ENCODE data around the gene PPP1CB.

Gene PPP1CB

DNA sequence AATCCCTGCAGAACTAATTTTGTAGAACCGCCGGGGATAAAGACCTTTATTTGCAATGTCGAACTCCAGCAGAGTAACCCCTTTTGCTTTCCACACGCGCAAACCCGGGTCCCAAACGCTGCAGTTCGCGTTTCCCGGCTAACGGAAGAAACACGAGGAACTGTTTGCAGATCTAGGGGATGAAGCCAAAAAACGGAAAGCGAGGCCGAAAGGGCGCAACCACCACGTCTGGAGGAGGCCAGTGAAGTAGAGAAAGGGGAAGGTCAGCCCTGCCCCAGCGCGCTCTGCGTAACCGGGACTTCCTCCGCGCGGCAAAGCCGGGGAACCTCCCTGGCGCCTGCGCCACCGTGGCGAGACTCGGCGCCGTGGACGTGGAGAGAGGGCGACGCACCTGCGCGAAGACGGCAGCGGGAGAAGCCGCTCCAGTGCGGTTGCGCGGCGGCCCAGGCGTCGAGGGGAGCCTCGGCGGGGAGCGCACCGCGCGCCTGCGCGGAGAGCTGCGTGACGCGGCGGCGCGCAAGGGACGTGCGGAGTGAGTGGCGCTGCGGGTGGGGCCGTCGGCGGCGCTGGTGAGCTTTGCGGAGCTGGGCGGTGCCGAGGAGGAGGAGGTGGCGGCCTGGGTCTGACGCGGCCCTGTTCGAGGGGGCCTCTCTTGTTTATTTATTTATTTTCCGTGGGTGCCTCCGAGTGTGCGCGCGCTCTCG lies at the start of gene PPP1CB:
Gene PPP1CB (plus strand): TSS at position 579 of the 704 bp plus-strand sequence. CDS start 295 bp downstream, outside the sequence.
- DNase-seq (ENCODE audit: low read depth), result peak; percentile 99
- TF ChIP-seq, protein P1, sequence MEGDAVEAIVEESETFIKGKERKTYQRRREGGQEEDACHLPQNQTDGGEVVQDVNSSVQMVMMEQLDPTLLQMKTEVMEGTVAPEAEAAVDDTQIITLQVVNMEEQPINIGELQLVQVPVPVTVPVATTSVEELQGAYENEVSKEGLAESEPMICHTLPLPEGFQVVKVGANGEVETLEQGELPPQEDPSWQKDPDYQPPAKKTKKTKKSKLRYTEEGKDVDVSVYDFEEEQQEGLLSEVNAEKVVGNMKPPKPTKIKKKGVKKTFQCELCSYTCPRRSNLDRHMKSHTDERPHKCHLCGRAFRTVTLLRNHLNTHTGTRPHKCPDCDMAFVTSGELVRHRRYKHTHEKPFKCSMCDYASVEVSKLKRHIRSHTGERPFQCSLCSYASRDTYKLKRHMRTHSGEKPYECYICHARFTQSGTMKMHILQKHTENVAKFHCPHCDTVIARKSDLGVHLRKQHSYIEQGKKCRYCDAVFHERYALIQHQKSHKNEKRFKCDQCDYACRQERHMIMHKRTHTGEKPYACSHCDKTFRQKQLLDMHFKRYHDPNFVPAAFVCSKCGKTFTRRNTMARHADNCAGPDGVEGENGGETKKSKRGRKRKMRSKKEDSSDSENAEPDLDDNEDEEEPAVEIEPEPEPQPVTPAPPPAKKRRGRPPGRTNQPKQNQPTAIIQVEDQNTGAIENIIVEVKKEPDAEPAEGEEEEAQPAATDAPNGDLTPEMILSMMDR (conservative IDR thresholded peaks at IDR 0.05; ENCODE audit: low read depth, low read length), result peak; percentile 28
- H3K4me3 ChIP-seq (ENCODE audit: low read depth, low read length), result peak within 1 kb of the TSS; percentile 95

DNA sequence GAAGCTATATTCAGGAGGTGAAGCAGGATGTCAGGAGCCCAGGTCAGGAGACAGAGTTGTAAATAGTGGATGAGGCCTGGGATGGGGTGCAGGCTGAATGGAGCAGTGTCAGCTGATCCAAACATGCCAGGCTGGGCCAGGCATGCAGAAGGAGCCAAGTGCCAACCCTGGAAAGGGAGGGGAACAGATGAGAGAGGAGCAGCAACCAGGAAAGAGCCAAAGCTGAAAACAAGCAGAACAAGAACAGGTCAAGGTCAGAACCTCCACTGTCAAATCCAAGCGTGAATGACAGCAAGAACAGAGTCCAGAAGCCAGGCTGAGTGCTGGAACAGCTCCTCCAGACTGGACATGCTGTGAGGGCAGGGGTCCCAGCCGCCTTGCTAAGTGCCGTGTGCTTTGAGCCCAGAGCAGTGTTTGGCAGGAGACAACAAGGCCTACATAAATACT lies 49.2 kb upstream of the PPP1CB start:
- TF ChIP-seq, protein P1 (conservative IDR thresholded peaks at IDR 0.05; ENCODE audit: low read depth, low read length), result no peak
- H3K4me3 ChIP-seq (ENCODE audit: low read depth, low read length), result no peak overlapping the region
- DNase-seq (ENCODE audit: low read depth), result no peak

DNA sequence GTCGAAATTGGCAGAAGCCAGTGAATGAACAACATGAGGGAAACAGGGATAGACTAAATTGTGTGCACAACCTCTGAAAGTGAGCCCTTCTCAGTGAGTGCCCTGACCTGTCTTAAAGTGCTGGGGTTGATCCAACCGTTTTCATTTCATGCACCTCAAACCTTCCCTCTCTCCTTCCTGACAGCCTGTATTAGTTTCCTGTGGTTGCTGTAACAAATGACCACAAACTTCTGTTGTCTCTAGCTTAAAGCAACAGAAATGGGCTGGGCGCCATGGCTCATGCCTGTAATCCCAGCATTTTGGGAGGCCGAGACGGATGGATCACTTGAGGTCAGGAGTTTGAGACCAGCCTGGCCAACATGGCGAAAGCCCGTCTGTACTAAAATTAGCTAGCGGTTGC lies 48.8 kb upstream of the PPP1CB start:
- TF ChIP-seq, protein P1 (conservative IDR thresholded peaks at IDR 0.05; ENCODE audit: low read depth, low read length), result no peak
- no peak for DNase-seq (ENCODE audit: low read depth)
- H3K4me3 ChIP-seq (ENCODE audit: low read depth, low read length), result no peak overlapping the region

GRCh38 chr2:28704621-28705020 lies 47.0 kb upstream of the PPP1CB start:
- no peak overlapping the region for H3K4me3 ChIP-seq (ENCODE audit: low read depth, low read length)
- TF ChIP-seq, protein P1 (conservative IDR thresholded peaks at IDR 0.05; ENCODE audit: low read depth, low read length), result no peak
- no peak for DNase-seq (ENCODE audit: low read depth)

DNA sequence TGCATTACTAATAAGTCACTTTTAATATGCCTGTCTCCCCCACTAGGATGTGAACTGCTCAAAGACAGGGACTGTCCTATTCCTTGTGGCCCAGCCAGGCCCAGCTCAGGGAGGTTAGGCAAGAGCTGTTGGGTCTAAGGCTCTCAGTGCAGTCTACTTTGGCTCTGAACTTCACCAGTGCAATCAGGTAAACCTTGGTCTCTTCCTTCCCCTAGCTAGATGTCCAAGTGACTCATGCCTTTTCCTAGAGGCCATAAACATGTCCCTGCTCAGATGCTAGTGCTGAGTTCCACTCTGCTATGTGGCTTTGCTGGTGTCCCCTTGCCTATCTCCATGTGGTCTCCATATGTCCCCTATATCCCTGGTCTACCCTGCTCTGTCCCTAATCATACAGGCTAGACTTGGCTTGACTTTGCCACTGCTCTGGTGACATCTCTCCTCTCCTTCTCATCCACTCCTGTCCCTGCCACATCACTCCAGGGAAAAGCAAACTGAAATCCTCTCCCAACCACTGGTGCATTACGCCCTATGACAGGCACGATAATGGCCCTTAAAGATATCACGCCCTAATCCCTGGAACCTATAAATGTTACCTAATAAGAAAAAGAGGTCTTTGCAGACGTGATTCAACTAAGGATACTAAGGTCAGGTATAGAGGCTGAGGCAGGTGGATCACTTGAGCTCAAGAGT lies 45.7 kb upstream of the PPP1CB start:
- DNase-seq (ENCODE audit: low read depth), result no peak
- TF ChIP-seq, protein P1 (conservative IDR thresholded peaks at IDR 0.05; ENCODE audit: low read depth, low read length), result no peak
- H3K4me3 ChIP-seq (ENCODE audit: low read depth, low read length), result no peak overlapping the region

- H3K4me3 ChIP-seq (ENCODE audit: low read depth, low read length), result no peak overlapping the region
- TF ChIP-seq, protein P1 (conservative IDR thresholded peaks at IDR 0.05; ENCODE audit: low read depth, low read length), result no peak
- no peak for DNase-seq (ENCODE audit: low read depth)
Measured at GRCh38 chr2:28707592-28707991, 44.0 kb upstream of the PPP1CB start.
